SK-N-SH (cell line): ENCODE results near the gene TSC2.

Experiments
- EP300 ChIP-seq, 2 experiments: IDR thresholded peaks; 2 replicates each; pipeline versions ENCODE4 v1.4.0 to v1.6.1; 2012; ENCODE audit warnings: borderline replicate concordance in 1 of 2, low read depth in 1 of 2, low read length in 1 of 2
- JUND ChIP-seq: IDR thresholded peaks from 2 replicates; pipeline ENCODE4 v1.4.0; 2012
- NFIC ChIP-seq: IDR thresholded peaks from 2 replicates; pipeline ENCODE4 v1.4.0; 2012; ENCODE audit warnings: borderline replicate concordance
- POLR2AphosphoS5 ChIP-seq: IDR thresholded peaks from 2 replicates; pipeline ENCODE4 v1.6.1; 2012; ENCODE audit warnings: low read depth, low read length
- SIN3A ChIP-seq: IDR thresholded peaks from 2 replicates; pipeline ENCODE4 v1.6.1; 2012; ENCODE audit warnings: low read depth, mild to moderate bottlenecking, low read length, moderate library complexity, borderline replicate concordance
- SMC3 ChIP-seq: IDR thresholded peaks from 2 replicates; pipeline ENCODE4 v1.6.1; 2012; ENCODE audit warnings: low read depth, low read length, improper control_type of control experiment
- TAF1 ChIP-seq: IDR thresholded peaks from 2 replicates; pipeline ENCODE4 v1.6.1; 2012; ENCODE audit warnings: low read depth, mild to moderate bottlenecking, low read length, moderate library complexity, borderline replicate concordance
- TF ChIP-seq, protein P1 (sequence below): fragments of 150-350 bp; IDR thresholded peaks from 2 replicates; pipeline ENCODE4 v1.6.1; 2017; ENCODE audit warnings: antibody characterized with exemption, low read length, low read depth, borderline replicate concordance
- TF ChIP-seq, protein P2 (sequence below): IDR thresholded peaks from 2 replicates; pipeline ENCODE4 v1.4.0; 2012; ENCODE audit warnings: low read depth, borderline replicate concordance
- TF ChIP-seq, protein P3 (sequence below): fragments of 200-600 bp; sonication (generic); IDR thresholded peaks from 2 replicates; pipeline ENCODE4 v1.6.1; 2017; ENCODE audit warnings: antibody characterized with exemption, mild to moderate bottlenecking, moderate library complexity
- TF ChIP-seq, protein P4 (sequence below): IDR thresholded peaks from 2 replicates; pipeline ENCODE4 v1.6.1; 2012; ENCODE audit warnings: mild to moderate bottlenecking, low read depth, low read length, moderate library complexity

DNA sequence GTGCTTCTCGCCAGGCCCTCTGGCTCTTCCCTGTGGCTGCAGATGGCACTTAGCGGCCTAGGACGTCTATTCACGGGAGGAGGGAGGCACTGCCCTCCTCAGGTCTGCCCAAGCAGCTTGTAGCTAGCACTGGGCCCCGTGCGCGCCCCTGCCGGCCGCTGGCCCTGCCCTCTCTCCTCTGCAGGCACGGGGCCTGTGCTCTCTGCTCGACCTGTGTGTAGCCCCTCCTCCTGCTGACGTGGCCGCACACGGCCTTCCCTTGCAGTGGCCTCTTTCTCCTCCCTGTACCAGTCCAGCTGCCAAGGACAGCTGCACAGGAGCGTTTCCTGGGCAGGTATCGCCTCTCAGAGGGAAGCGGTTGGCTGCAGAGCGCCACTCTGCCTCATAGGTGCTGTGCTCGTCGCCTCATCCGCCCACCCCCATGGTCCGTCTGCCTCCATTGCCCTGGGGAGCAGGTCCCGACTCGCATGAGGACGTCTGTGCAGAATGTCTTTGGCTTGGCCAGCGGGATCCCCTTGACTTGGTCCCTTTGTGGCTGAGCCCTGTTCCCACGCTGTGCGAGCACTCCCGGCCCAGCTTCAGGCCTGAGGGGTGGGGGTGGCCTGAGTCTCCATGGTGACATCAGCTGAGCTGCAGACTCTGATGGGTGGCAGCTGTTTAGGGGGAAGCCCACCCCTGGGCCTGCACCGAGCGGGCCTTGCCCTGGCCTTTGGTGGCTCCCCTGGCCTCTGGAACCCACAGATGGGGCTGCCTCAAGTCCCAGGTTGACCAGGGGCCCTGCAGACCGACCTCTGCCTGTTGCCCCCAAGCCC is 34.6 kb downstream of the TSC2 start:
- TF ChIP-seq NFIC (no peak), SMC3 (no peak), SIN3A (no peak), EP300 (IDR thresholded peaks at IDR 0.05; ENCODE audit: borderline replicate concordance in 1 of 2, low read depth in 1 of 2, low read length in 1 of 2) (no peak), POLR2AphosphoS5 (no peak), TAF1 (no peak), JUND (no peak)
- TF ChIP-seq, protein P1, sequence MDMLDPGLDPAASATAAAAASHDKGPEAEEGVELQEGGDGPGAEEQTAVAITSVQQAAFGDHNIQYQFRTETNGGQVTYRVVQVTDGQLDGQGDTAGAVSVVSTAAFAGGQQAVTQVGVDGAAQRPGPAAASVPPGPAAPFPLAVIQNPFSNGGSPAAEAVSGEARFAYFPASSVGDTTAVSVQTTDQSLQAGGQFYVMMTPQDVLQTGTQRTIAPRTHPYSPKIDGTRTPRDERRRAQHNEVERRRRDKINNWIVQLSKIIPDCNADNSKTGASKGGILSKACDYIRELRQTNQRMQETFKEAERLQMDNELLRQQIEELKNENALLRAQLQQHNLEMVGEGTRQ = no peak
- TF ChIP-seq, protein P2, sequence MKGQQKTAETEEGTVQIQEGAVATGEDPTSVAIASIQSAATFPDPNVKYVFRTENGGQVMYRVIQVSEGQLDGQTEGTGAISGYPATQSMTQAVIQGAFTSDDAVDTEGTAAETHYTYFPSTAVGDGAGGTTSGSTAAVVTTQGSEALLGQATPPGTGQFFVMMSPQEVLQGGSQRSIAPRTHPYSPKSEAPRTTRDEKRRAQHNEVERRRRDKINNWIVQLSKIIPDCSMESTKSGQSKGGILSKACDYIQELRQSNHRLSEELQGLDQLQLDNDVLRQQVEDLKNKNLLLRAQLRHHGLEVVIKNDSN = no peak
- TF ChIP-seq, protein P3, sequence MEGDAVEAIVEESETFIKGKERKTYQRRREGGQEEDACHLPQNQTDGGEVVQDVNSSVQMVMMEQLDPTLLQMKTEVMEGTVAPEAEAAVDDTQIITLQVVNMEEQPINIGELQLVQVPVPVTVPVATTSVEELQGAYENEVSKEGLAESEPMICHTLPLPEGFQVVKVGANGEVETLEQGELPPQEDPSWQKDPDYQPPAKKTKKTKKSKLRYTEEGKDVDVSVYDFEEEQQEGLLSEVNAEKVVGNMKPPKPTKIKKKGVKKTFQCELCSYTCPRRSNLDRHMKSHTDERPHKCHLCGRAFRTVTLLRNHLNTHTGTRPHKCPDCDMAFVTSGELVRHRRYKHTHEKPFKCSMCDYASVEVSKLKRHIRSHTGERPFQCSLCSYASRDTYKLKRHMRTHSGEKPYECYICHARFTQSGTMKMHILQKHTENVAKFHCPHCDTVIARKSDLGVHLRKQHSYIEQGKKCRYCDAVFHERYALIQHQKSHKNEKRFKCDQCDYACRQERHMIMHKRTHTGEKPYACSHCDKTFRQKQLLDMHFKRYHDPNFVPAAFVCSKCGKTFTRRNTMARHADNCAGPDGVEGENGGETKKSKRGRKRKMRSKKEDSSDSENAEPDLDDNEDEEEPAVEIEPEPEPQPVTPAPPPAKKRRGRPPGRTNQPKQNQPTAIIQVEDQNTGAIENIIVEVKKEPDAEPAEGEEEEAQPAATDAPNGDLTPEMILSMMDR = no peak
- TF ChIP-seq, protein P4, sequence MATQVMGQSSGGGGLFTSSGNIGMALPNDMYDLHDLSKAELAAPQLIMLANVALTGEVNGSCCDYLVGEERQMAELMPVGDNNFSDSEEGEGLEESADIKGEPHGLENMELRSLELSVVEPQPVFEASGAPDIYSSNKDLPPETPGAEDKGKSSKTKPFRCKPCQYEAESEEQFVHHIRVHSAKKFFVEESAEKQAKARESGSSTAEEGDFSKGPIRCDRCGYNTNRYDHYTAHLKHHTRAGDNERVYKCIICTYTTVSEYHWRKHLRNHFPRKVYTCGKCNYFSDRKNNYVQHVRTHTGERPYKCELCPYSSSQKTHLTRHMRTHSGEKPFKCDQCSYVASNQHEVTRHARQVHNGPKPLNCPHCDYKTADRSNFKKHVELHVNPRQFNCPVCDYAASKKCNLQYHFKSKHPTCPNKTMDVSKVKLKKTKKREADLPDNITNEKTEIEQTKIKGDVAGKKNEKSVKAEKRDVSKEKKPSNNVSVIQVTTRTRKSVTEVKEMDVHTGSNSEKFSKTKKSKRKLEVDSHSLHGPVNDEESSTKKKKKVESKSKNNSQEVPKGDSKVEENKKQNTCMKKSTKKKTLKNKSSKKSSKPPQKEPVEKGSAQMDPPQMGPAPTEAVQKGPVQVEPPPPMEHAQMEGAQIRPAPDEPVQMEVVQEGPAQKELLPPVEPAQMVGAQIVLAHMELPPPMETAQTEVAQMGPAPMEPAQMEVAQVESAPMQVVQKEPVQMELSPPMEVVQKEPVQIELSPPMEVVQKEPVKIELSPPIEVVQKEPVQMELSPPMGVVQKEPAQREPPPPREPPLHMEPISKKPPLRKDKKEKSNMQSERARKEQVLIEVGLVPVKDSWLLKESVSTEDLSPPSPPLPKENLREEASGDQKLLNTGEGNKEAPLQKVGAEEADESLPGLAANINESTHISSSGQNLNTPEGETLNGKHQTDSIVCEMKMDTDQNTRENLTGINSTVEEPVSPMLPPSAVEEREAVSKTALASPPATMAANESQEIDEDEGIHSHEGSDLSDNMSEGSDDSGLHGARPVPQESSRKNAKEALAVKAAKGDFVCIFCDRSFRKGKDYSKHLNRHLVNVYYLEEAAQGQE = no peak
